ENCODE results near the gene ANKK1.

Gene ANKK1

DNA sequence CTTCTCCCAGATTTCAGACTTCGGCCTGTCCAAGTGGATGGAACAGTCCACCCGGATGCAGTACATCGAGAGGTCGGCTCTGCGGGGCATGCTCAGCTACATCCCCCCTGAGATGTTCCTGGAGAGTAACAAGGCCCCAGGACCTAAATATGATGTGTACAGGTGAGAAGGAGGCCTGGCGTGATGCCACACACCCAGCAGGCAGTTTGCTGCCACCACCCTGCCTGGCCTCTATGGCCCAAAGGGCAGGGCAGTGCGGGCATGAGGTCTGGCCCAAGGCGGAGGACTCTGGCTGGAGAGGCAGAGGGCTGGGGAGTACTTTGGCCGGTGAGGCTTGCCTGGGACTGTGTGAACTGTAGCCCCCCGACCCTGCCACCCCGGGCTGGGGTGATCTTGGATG is 7.3 kb downstream of the ANKK1 start:
- in situ Hi-C loops (cut with MboI; ENCODE audit: low sequenced_read_pairs, unreplicated experiment) = no loop called here

DNA sequence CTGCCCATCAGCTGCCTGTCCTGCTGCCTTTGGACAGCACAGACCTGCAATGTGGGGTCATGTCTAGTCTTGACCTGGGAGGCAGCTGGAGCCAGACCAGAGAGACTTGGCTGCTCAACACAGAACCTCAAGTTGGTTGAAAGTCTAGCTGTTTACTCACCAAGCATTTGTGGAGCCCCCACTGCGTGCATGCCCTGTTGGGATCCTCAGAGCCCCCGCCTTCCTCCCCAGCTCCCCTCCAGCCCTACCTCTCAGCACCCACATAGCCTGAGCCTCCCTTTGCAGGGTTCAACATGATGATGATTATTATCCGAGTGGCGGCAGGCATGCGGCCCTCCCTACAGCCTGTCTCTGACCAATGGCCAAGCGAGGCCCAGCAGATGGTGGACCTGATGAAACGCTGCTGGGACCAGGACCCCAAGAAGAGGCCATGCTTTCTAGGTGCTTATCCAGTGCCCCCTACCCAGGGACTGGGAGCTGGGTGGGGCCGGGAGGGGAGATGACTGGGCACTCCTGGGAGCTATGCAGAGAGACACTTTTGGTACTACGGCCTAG is 8.3 kb downstream of the ANKK1 start:
- no peak for DNase-seq (ENCODE audit: low spot score)
- TF ChIP-seq, protein P1, sequence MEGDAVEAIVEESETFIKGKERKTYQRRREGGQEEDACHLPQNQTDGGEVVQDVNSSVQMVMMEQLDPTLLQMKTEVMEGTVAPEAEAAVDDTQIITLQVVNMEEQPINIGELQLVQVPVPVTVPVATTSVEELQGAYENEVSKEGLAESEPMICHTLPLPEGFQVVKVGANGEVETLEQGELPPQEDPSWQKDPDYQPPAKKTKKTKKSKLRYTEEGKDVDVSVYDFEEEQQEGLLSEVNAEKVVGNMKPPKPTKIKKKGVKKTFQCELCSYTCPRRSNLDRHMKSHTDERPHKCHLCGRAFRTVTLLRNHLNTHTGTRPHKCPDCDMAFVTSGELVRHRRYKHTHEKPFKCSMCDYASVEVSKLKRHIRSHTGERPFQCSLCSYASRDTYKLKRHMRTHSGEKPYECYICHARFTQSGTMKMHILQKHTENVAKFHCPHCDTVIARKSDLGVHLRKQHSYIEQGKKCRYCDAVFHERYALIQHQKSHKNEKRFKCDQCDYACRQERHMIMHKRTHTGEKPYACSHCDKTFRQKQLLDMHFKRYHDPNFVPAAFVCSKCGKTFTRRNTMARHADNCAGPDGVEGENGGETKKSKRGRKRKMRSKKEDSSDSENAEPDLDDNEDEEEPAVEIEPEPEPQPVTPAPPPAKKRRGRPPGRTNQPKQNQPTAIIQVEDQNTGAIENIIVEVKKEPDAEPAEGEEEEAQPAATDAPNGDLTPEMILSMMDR (IDR thresholded peaks at IDR 0.05; ENCODE audit: borderline replicate concordance, control extremely low read depth, extremely low read depth, insufficient read depth, missing control alignments) = no peak
- in situ Hi-C loops (cut with MboI; ENCODE audit: low sequenced_read_pairs, unreplicated experiment) = no loop called here

More for the DNA sequence above, 7.3 kb downstream of the ANKK1 start:
- TF ChIP-seq, protein P1 (IDR thresholded peaks at IDR 0.05; ENCODE audit: borderline replicate concordance, control extremely low read depth, extremely low read depth, insufficient read depth, missing control alignments) = no peak
- no peak for DNase-seq (ENCODE audit: low spot score)

DNA sequence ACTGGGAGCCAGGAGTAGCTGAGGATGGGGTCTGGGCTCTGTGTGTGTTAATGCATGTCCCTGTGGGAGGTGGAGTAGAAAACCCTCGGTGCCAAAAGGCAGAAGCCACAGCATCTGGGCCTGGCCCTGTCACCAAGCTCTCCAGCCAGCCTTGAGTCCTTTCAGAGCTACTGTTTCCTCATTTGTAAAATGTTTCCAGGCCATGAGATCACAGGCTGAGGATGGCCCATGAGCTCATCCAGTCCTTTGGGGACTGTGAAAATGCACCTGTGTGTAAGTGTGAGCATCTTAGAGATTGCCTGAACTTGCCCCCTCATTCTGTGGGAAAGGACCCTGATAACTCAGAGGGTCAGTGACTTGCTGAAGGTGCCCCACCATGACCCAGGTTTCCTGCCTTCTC is 9.1 kb downstream of the ANKK1 start:
- TF ChIP-seq, protein P1 (IDR thresholded peaks at IDR 0.05; ENCODE audit: borderline replicate concordance, control extremely low read depth, extremely low read depth, insufficient read depth, missing control alignments) = no peak
- no peak for DNase-seq (ENCODE audit: low spot score)
- in situ Hi-C loops (cut with MboI; ENCODE audit: low sequenced_read_pairs, unreplicated experiment) = no loop called here

DNA sequence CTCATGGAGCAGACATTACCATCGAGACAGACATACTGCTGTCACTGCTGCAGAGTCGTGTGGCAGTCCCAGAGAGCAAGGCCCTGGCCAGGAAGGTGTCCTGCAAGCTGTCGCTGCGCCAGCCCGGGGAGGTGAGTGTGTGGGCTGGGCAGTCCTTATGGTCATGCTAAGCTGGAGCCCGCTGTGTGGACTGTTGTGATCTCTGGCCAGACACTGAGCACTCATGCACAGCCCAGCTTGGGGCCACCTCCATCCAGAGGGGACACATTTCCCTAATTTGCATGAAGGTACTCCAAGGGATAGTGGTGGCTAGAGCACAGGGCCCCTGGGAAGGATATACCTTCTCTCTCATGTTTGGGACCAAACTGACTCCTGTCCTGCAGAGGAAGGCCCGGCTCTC is 9.6 kb downstream of the ANKK1 start:
- DNase-seq (ENCODE audit: low spot score) = no peak
- in situ Hi-C loops (cut with MboI; ENCODE audit: low sequenced_read_pairs, unreplicated experiment) = no loop called here
- TF ChIP-seq, protein P1 (IDR thresholded peaks at IDR 0.05; ENCODE audit: borderline replicate concordance, control extremely low read depth, extremely low read depth, insufficient read depth, missing control alignments) = no peak

DNA sequence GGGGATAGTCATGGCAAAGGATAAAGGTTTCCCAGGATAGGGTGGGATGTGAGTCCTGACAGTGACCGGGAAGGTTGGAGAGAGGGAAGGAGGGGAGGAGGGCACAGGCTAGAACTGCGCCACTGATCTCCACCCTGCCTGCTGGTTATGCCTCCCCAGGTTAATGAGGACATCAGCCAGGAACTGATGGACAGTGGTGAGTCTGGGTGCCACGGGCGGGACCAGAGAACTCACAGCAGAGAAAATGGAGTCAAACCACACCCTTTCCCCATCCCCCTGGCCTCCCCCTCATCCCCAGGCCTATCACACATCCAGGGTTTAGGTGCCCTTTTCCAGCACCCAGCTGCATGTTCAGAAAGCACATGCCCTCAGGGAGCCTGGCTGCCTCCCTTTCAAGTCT is 10.2 kb downstream of the ANKK1 start:
- TF ChIP-seq, protein P1 (IDR thresholded peaks at IDR 0.05; ENCODE audit: borderline replicate concordance, control extremely low read depth, extremely low read depth, insufficient read depth, missing control alignments) = no peak
- in situ Hi-C loops (cut with MboI; ENCODE audit: low sequenced_read_pairs, unreplicated experiment) = no loop called here
- no peak for DNase-seq (ENCODE audit: low spot score)

DNA sequence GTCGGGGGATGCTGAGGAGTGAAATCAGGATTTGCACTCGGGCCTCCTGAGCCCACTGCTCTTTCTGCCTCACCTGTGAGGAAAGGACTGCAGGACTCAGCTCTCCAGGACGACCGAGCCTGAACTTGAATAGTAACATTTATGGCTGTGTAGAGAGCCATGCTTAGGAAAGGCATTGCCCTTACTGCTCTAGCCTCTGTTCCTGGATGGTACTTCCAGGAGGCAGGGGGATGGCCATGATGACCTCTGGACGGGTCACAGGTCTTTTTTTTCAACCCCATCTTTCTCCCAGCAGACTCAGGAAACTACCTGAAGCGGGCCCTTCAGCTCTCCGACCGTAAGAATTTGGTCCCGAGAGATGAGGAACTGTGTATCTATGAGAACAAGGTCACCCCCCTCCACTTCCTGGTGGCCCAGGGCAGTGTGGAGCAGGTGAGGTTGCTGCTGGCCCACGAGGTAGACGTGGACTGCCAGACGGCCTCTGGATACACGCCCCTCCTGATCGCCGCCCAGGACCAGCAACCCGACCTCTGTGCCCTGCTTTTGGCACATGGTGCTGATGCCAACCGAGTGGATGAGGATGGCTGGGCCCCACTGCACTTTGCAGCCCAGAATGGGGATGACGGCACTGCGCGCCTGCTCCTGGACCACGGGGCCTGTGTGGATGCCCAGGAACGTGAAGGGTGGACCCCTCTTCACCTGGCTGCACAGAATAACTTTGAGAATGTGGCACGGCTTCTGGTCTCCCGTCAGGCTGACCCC is 11.3 kb downstream of the ANKK1 start:
- in situ Hi-C loops (cut with MboI; ENCODE audit: low sequenced_read_pairs, unreplicated experiment) = no loop called here
- TF ChIP-seq, protein P1 (IDR thresholded peaks at IDR 0.05; ENCODE audit: borderline replicate concordance, control extremely low read depth, extremely low read depth, insufficient read depth, missing control alignments) = no peak
- DNase-seq (ENCODE audit: low spot score) = no peak

Data from GM13976 (cell line).